GM18861 (cell line): ENCODE results near the gene TTC34.

Experiments used
- ATAC-seq: cut with Tn5 transposase; IDR thresholded peaks from one replicate; pipeline ENCODE4 v1.9.1; 2021; ENCODE audit not compliant: unreplicated experiment

TTC34 gene

GRCh38 chr1:2830761-2831425, 29.4 kb upstream of the TTC34 start:
- ATAC-seq, result no peak

GRCh38 chr1:2829846-2830615, 28.5 kb upstream of the TTC34 start:
- ATAC-seq, result no peak

GRCh38 chr1:2828586-2829250, 27.2 kb upstream of the TTC34 start:
- no peak for ATAC-seq

- ATAC-seq, result no peak
These were observed 25.3 kb upstream of the TTC34 start for GRCh38 chr1:2826736-2827292.

GRCh38 chr1:2826316-2826715, 24.8 kb upstream of the TTC34 start:
- no peak for ATAC-seq

GRCh38 chr1:2825487-2826189, 24.1 kb upstream of the TTC34 start:
- ATAC-seq, result no peak

- no peak for ATAC-seq
These were observed 23.5 kb upstream of the TTC34 start for GRCh38 chr1:2824999-2825398.

- ATAC-seq, result no peak
These were observed 22.6 kb upstream of the TTC34 start for GRCh38 chr1:2823921-2824610.

- no peak for ATAC-seq
These were observed 21.2 kb upstream of the TTC34 start for GRCh38 chr1:2822621-2823145.

GRCh38 chr1:2821966-2822620, 20.6 kb upstream of the TTC34 start:
- ATAC-seq, result no peak

GRCh38 chr1:2821373-2821955, 20.0 kb upstream of the TTC34 start:
- ATAC-seq, result no peak

- ATAC-seq, result no peak
These were observed 19.4 kb upstream of the TTC34 start for GRCh38 chr1:2820731-2821372.

GRCh38 chr1:2819831-2820730, 18.6 kb upstream of the TTC34 start:
- ATAC-seq, result no peak

GRCh38 chr1:2819429-2819828, 17.9 kb upstream of the TTC34 start:
- no peak for ATAC-seq

- no peak for ATAC-seq
These were observed 16.5 kb upstream of the TTC34 start for GRCh38 chr1:2817784-2818564.

GRCh38 chr1:2816786-2817185, 15.3 kb upstream of the TTC34 start:
- no peak for ATAC-seq

- ATAC-seq, result no peak
These were observed 14.1 kb upstream of the TTC34 start for GRCh38 chr1:2815551-2815950.
